Panc1 (cell line): ENCODE data around the gene SPTLC2. TPM values are rescaled to one million over a fixed set of nuclear protein-coding genes. Genes with fewer than 3 reads are reported as not detected.
A peak's percentile ranks its signal among the peaks of the same experiment; 100 is the strongest.

Experiments
- ATAC-seq: fragments of 200-7000 bp; cut with Tn5 transposase; 2 replicates; pipeline ENCODE4 v1.9.1; 2020; ENCODE audit warnings: mild to moderate bottlenecking, moderate library complexity
- BruUV-seq: library from RNA; stranded (reverse); fragments of 400-500 nt; replicated peaks from 2 replicates; lab custom pipeline; 2021; lab: Mats Ljungman, UMichigan
- CTCF ChIA-PET: fragments of 300-600 bp; sonication (Branson Sonifier 250); formaldehyde crosslinking; loops from one replicate; lab custom pipeline; 2022; ENCODE audit warnings: antibody characterized with exemption; lab: Charles Lee
- POLR2A ChIA-PET: fragments of 300-600 bp; sonication (Branson Sonifier 250); formaldehyde crosslinking; loops from one replicate; lab custom pipeline; 2022; ENCODE audit warnings: antibody characterized with exemption; lab: Charles Lee
- DNase-seq: peaks from one replicate; pipeline ENCODE4 v3.0.0-alpha.2; 2010; ENCODE audit warnings: low read depth, low spot score
- H3K27ac ChIP-seq: 2 replicates; pipeline ENCODE4 v1.5.1; 2011; ENCODE audit warnings: mild to moderate bottlenecking, low read length, inconsistent platforms
- H3K27me3 ChIP-seq: fragments of 200-500 bp; sonication (Bioruptor generic); 2 replicates; pipeline ENCODE4 v1.6.0; 2014; ENCODE audit warnings: low read length, inconsistent platforms; ENCODE audit not compliant: control insufficient read depth, insufficient read depth
- H3K36me3 ChIP-seq: fragments of 200-500 bp; sonication (Bioruptor generic); 2 replicates; pipeline ENCODE4 v1.5.1; 2014; ENCODE audit warnings: inconsistent platforms, mild to moderate bottlenecking, low read length, moderate library complexity; ENCODE audit not compliant: control insufficient read depth, insufficient read depth
- H3K4me1 ChIP-seq: 2 replicates; pipeline ENCODE4 v1.5.1; 2011; ENCODE audit warnings: inconsistent platforms, mild to moderate bottlenecking, low read length, moderate library complexity; ENCODE audit not compliant: control insufficient read depth, insufficient read depth
- H3K4me3 ChIP-seq, 2 experiments: 2 replicates each; pipeline ENCODE4 v1.5.1; 2011 to 2012; ENCODE audit warnings: low read depth in 2 of 2, low read length in 2 of 2, mild to moderate bottlenecking in 2 of 2, inconsistent platforms in 1 of 2, moderate library complexity in 1 of 2
- H3K9me3 ChIP-seq: fragments of 200-500 bp; sonication (Bioruptor generic); 2 replicates; pipeline ENCODE4 v1.5.1; 2014; ENCODE audit warnings: low read depth, mild to moderate bottlenecking, inconsistent platforms, low read length, moderate library complexity; ENCODE audit not compliant: control insufficient read depth, insufficient read depth
- CTCF ChIP-seq: fragments of 450-650 bp; IDR thresholded peaks from 2 replicates; pipeline ENCODE4 v1.5.1; 2017; ENCODE audit warnings: mild to moderate bottlenecking
- POLR2AphosphoS5 ChIP-seq: IDR thresholded peaks from 2 replicates; pipeline ENCODE4 v1.6.1; 2012; ENCODE audit warnings: mild to moderate bottlenecking, low read depth, low read length, moderate library complexity
- SIN3A ChIP-seq: IDR thresholded peaks from 2 replicates; pipeline ENCODE4 v1.6.1; 2012; ENCODE audit warnings: low read depth, mild to moderate bottlenecking, low read length, moderate library complexity, borderline replicate concordance; ENCODE audit not compliant: insufficient read depth
- TCF7L2 ChIP-seq: IDR thresholded peaks from 2 replicates; pipeline ENCODE4 v1.6.1; 2011; ENCODE audit warnings: mild to moderate bottlenecking, low read depth, low read length, inconsistent platforms
- in situ Hi-C: cut with HindIII; loops from 2 replicates; pipeline ENCODE4 v1.10.0; 2016; ENCODE audit warnings: low sequenced_read_pairs, low pct_unique_long_range_greater_than_20kb
- intact Hi-C: fragments of 100-400 bp; cut with micrococcal nuclease; formaldehyde crosslinking; loops from one replicate; pipeline ENCODE4 v1.10.0; 2022; ENCODE audit not compliant: unreplicated experiment
- total RNA-seq: library from RNA; stranded (reverse); gene quantifications from one replicate; pipeline ENCODE4 v1.2.1, GENCODE V29; 2021; ENCODE audit not compliant: unreplicated experiment
- TF ChIP-seq, protein P1 (sequence below), 2 experiments: IDR thresholded peaks; 2 replicates each; pipeline ENCODE4 v1.6.1; 2011 to 2012; ENCODE audit warnings: low read depth in 2 of 2, control low read depth in 1 of 2, low read length in 1 of 2, mild to moderate bottlenecking in 1 of 2, moderate library complexity in 1 of 2; ENCODE audit not compliant: insufficient read depth in 1 of 2

The SPTLC2 gene
- total RNA-seq, 1 experiment from 2014 or later, result 21.0 TPM

DNA sequence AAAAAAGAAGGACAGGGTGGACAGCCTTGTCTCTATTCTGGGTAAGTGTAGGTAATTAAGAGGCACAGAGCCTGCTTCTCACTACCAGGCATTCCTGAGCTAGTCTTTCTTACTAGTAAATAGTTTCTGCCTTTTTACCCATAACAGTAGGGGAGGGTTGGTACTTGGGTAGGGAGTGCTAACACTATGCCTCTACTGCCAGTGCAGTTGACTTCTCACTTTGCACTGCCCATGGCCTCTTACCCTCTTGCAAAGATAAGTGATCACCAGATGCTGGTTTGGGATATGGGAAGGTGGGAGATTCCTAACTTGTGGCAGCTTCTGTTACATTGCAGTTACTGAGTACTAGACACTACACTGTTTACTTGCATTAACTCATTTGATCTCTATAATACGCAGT lies 146.9 kb downstream of the SPTLC2 start:
- BruUV-seq, result no TSS peak
- H3K36me3 ChIP-seq, result peaks cover 7% of the 10 kb centered on the region
- no peak for TF ChIP-seq TCF7L2
- no peak for TF ChIP-seq POLR2AphosphoS5
- no peak for TF ChIP-seq SIN3A
- TF ChIP-seq, protein P1, sequence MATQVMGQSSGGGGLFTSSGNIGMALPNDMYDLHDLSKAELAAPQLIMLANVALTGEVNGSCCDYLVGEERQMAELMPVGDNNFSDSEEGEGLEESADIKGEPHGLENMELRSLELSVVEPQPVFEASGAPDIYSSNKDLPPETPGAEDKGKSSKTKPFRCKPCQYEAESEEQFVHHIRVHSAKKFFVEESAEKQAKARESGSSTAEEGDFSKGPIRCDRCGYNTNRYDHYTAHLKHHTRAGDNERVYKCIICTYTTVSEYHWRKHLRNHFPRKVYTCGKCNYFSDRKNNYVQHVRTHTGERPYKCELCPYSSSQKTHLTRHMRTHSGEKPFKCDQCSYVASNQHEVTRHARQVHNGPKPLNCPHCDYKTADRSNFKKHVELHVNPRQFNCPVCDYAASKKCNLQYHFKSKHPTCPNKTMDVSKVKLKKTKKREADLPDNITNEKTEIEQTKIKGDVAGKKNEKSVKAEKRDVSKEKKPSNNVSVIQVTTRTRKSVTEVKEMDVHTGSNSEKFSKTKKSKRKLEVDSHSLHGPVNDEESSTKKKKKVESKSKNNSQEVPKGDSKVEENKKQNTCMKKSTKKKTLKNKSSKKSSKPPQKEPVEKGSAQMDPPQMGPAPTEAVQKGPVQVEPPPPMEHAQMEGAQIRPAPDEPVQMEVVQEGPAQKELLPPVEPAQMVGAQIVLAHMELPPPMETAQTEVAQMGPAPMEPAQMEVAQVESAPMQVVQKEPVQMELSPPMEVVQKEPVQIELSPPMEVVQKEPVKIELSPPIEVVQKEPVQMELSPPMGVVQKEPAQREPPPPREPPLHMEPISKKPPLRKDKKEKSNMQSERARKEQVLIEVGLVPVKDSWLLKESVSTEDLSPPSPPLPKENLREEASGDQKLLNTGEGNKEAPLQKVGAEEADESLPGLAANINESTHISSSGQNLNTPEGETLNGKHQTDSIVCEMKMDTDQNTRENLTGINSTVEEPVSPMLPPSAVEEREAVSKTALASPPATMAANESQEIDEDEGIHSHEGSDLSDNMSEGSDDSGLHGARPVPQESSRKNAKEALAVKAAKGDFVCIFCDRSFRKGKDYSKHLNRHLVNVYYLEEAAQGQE (IDR thresholded peaks at IDR 0.05; ENCODE audit: insufficient read depth in 1 of 2, low read depth in 2 of 2, low read length in 1 of 2), result no peak
- TF ChIP-seq CTCF, result no peak
- H3K27ac ChIP-seq, result no peak overlapping the region
- POLR2A ChIA-PET, result no interaction called here
- no peaks in the 10 kb centered on the region for H3K27me3 ChIP-seq
- no peak overlapping the region for H3K4me3 ChIP-seq
- H3K9me3 ChIP-seq, result no peaks in the 10 kb centered on the region
- intact Hi-C loops, result loop anchor here (10.0 kb wide), 1 partner anchor 75 kb away; no protein-coding TSS in a partner anchor
- in situ Hi-C loops, result no loop called here
- ATAC-seq (0 out of 2 replicates have a peak, but pooled peaks have one; percentile 23), DNase-seq (no peak)
- peaks cover 9% of the 10 kb centered on the region for H3K4me1 ChIP-seq
- CTCF ChIA-PET, result no interaction called here

DNA sequence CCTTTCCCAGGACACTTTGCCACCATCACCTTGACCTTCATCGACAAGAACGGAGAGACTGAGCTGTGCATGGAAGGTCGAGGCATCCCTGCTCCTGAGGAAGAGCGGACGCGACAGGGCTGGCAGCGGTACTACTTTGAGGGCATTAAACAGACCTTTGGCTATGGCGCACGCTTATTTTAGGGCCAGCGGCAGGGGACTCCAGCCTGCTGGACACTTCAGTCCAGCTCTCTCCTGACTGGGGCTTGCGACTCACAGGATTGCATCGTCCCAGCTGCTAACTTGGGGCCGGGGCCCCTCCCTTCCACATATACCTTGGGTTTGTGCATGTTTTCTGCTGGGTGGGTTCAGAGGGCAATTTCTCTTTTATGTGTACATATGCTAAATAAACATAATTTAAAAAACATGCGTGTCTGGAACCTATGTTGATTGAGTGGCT lies 147.4 kb downstream of the SPTLC2 start:
- in situ Hi-C loops, result no loop called here
- no peaks in the 10 kb centered on the region for H3K27me3 ChIP-seq
- no peak overlapping the region for H3K27ac ChIP-seq
- ChIA-PET CTCF (no interaction called here), POLR2A (no interaction called here)
- peaks cover 9% of the 10 kb centered on the region for H3K4me1 ChIP-seq
- no TSS peak for BruUV-seq
- no peak for DNase-seq
- no peak for ATAC-seq
- TF ChIP-seq, protein P1 (IDR thresholded peaks at IDR 0.05; ENCODE audit: insufficient read depth in 1 of 2, low read depth in 2 of 2, low read length in 1 of 2), result no peak
- no peak for TF ChIP-seq POLR2AphosphoS5
- no peak for TF ChIP-seq CTCF
- TF ChIP-seq SIN3A, result no peak
- H3K36me3 ChIP-seq, result peaks cover 7% of the 10 kb centered on the region
- H3K9me3 ChIP-seq, result no peaks in the 10 kb centered on the region
- H3K4me3 ChIP-seq, result no peak overlapping the region
- intact Hi-C loops, result loop anchor here (10.0 kb wide), 1 partner anchor 76 kb away; no protein-coding TSS in a partner anchor
